NCI-H2196 (cell line): Measurements from ENCODE around the gene IL20.

Source experiments
- DNase-seq: peaks from one replicate; lab custom pipeline; 2025; ENCODE audit not compliant: unreplicated experiment; lab: John Stamatoyannopoulos, UW

IL20 gene

DNA sequence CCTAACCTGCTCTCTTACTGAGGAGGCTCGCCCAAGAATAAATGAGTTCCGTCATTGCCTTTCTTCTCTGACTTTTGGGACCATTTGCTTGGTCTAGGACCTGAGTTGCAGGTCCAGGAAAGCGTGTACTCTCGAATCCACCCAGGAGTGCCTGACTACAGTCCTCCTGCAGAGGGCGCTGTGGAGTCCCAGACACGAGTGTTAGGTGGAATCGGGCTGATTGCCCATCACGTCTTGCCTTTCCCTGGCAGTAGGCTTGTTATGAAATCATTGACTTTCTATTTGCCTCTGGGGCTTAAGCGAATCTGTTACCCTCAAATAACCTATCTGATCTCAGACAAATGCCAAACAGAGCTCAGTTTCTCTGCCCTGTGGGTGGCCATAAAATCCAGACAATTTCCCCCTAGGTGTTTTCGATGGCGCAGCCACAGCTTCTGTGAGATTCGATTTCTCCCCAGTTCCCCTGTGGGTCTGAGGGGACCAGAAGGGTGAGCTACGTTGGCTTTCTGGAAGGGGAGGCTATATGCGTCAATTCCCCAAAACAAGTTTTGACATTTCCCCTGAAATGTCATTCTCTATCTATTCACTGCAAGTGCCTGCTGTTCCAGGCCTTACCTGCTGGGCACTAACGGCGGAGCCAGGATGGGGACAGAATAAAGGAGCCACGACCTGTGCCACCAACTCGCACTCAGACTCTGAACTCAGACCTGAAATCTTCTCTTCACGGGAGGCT lies at the start of gene IL20:
Gene IL20, plus strand, starts transcription at position 685 of the 733 bp plus-strand sequence. CDS start 230 bp downstream, outside the sequence.
- peak; percentile 87 for DNase-seq

DNA sequence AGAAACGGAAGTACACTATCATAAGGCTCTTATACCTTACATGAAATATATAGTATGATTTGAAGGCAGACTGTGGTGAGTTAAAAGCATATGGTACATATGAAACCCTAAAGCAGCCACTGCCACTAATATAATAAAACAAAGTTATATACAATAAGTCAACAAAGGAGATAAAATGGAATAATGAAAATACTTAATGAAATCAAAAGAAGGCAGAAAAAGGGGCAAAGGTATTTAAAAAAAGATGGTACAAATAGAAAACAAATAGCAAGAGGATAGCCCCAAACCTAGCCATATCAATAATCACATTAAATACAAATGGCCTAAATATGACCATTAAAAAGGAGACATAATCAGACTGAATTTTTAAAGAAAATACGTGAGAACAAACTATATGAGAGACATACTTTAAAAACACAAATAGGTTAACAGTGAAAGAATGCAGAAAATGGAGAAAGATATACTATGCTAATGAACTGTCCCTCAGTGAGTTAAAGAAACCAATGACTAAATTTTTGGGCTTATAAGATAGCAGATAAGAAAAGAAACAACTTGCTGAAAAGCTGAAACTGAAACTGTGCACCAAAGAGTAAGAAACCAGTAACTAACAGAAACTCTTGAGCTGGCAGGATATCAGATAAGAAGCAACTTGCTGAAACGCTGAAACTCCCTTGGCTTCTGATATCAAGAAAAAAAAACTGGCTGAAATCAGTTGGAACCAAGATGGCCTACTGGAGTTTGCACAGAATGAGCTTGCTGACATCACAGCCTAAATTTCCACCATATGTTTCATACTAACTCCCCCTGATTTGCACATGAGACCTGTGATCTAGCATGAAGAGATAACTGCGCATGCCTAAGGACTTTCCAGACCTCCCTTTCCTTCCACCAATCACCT lies 48.8 kb upstream of the IL20 start:
- no peak for DNase-seq

GRCh38 chr1:206821493-206821892 lies 43.9 kb upstream of the IL20 start:
- DNase-seq: peak; percentile 39

GRCh38 chr1:206823727-206824126 lies 41.7 kb upstream of the IL20 start:
- no peak for DNase-seq

- DNase-seq: no peak
Measured at GRCh38 chr1:206824331-206824730, 41.1 kb upstream of the IL20 start.

- no peak for DNase-seq
Measured at GRCh38 chr1:206826394-206826793, 39.0 kb upstream of the IL20 start.

DNA sequence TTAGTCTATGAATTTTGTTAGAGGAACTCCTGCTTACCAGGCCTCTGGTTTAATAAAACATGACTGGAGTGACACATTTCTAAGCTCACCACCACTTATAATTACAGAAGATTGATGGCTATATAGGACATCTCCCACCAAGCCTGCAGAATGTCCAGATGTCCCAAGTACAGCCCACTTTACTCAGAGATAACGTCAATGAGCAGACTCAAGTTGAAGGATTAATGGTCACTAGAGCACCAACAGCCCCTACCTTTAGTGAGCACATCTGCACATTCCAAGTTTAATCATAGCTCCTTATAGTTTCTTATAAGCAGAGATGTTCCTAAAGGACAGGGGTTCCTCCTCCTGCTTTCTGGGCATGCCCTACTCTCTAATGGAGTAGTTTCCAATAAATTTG lies 37.4 kb upstream of the IL20 start:
- no peak for DNase-seq

DNA sequence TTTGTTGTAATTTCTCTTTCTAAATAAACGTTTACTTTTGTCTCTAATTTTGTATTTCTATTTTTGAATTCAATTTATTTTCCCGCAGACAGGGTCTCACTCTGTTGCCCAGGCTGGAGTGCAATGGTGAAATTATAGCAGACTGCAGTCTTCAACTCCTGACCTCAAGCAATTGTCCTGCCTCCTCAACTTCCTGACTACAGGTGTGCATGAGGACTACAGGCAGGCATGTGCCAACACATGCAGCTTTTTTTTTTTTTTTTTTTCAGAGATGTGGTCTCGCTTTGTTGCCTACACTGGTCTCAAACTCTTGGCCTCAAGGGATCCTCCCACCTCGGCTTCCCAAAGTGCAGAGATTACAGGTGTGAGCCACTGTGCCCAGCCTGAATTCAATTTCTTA lies 36.7 kb upstream of the IL20 start:
- no peak for DNase-seq

DNA sequence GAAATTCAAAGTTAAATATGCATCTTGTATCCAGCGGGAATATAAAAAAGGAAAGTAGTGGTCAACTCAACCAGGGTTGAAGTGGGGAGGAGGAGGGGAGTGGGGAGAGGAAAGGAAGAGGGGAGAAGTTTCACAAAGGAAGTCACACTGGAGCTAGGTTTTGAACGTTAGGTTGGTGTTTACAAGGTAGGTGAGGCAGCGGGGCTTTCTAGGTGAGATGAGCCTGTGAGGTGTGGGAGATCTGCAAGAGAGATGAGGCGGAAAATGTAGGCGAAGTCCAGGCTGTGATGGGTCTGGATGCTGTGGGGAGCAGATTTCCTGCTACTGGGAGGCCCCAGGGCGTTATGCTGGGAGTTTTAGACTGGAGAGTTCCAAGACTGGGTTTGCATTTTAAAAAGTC lies 36.1 kb upstream of the IL20 start:
- DNase-seq: no peak

- no peak for DNase-seq
Measured at GRCh38 chr1:206829875-206830274, 35.5 kb upstream of the IL20 start.

GRCh38 chr1:206831650-206832049 lies 33.8 kb upstream of the IL20 start:
- no peak for DNase-seq

DNA sequence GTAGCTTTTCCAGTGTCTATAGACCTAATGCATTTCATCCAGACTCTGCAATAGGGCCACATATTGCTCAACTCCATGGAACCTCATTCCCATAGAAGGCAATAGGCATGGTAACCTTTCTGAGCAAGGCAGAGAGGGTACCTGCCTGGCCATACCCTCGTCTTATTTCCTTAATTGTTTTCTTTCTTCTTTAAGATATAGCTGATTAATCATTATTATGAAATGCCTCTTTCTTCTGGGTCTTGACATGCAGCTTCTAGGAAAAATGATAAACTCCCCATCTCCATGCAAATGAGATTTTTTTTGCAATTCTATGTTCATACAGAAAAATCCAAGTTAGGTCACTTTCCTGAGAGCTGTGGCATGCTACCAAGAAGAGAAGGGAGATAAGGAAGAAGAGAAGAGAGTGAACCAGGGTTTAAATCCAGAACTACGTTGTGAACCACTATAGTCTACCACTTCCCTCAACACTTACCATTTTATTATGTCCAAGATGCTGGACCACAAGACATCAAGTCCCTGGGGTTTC lies 33.0 kb upstream of the IL20 start:
- no peak for DNase-seq

DNA sequence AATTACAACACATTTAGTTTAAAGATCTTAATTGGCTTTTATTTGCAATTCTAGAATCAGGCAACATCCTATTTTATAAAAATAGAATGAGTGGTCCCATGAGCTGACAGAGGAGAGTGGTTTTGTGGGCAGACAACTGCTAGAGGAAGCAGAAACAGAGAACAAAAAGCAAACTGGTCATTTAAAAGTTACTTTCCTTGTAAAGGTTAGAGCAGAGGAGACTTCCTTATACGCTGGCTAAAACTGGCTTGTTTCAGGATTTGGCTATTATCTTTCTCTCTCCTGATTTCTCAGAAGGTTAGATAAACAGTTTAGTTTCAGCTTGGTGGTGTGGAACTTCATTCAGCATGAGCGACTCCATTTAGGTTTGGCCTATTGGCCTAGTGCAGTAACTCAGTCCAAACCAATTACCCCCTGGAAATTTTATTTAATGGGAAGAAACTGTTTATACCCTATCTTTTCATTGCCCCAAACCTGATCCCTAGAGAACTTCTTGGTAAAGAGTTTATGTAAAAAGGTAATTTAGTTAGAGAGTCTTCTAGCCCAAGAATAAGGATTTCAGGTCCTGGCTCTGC lies 32.2 kb upstream of the IL20 start:
- peak; percentile 21 for DNase-seq

- DNase-seq: peak; percentile 56
Measured at GRCh38 chr1:206833801-206834200, 31.6 kb upstream of the IL20 start.

DNA sequence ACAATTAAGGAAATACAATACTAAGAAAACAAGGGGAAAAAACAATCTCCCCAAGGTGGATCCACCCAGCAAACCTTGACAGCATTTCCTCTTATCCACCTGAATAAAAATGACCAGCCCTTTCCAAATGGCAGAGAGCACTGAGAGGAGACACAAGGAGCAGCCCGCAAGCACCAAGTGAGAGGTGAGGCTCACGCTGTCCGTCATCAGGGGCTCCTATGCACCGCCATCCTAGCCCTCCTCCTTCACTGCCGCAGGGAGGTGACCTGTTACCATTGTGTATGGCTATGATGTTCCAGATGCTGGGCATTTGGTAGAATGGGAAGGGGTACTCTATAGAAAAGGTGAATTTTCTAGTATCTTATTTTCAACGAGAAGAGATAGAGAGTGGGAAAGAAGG lies 31.2 kb upstream of the IL20 start:
- DNase-seq: no peak

DNA sequence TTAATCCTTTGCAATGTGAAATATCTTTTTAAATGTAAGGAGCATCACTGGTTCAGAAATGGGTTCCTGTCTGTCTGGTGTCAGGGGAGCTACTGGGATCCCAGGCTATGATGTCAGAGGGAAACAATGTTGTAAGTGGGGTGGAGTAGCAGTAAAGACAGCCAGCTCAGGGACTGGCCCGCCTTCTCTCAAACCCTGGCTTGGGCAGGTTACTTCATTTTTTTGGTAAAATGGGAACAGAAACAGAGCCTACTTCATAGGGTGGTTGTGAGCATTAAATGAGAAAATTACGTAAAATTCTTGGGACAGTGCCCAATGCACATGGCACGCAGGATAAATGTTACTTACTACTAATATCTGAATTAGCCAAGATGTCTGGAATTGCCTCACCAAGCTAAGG lies 30.7 kb upstream of the IL20 start:
- no peak for DNase-seq

GRCh38 chr1:206835186-206835585 lies 30.2 kb upstream of the IL20 start:
- DNase-seq: peak; percentile 72

DNA sequence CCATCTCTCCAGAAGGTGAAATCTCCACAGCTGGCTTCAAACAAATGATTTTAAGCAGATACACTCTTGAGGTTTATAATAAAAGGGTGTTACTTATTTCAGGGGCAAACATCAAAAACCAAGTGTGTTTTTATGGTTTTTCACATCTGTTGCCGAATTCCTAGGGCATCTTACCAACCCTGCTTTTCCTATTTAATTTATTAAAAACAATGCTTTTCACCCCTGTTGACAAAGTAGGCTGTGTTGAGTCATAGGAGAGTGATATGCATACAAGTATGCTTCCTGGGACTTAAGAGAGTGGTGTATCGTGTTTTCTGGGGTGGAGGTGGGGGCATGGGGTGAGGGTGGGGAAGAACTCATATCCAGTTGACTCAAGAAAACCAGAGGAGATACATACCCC lies 29.3 kb upstream of the IL20 start:
- no peak for DNase-seq

GRCh38 chr1:206839006-206839560 lies 26.3 kb upstream of the IL20 start:
- no peak for DNase-seq

DNA sequence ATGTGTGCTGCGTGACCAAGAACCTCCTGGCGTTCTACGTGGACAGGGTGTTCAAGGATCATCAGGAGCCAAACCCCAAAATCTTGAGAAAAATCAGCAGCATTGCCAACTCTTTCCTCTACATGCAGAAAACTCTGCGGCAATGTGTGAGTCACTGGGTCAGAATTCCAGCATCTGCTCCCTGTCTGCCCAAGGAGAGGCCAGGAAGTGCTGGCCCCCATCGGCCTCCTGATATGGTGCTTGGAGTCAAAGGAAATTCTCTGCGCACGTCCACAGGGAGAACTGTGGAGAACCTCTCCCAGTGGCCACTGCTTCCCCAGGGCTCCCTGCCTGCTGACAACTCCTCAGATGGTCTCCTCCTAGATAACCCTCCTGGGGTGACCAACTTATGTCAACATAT lies 25.6 kb upstream of the IL20 start:
- no peak for DNase-seq

- DNase-seq: no peak
Measured at GRCh38 chr1:206841609-206842323, 23.7 kb upstream of the IL20 start.
